D721Med (cell line): ENCODE measurements around the gene TFAP2B.

ENCODE experiments used
- DNase-seq: peaks from one replicate; pipeline ENCODE4 v3.0.0; 2011; ENCODE audit warnings: low spot score; ENCODE audit not compliant: insufficient read length
- FAIRE-seq: peaks from 2 replicates; lab custom pipeline; 2011; peaks lifted over from hg19 to GRCh38; lab: Jason Lieb, UNC
- TF ChIP-seq, protein P1 (sequence below): IDR thresholded peaks from 2 replicates; pipeline ENCODE4 v1.5.1; 2012; ENCODE audit warnings: mild to moderate bottlenecking, control low read depth; ENCODE audit not compliant: insufficient read depth; ENCODE audit errors: missing control alignments

Gene TFAP2B

DNA sequence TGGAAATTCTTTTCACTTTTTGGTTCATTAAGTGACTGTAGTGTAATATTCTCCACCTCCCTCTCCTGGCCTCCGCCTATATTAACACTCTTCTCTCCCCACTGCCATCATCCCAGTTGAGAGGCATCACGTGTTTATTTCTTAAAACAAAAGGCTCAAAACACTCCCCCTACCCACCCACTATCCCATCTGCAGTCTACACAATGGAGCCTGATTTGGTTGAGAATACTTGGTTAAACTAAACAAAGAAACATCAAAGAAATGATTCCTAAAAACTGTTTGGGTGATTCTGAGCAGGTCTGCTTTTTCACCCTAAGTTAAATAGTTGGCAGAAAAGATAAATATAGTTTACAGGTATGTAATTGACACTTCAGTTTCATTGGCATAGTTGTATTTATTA is 5.9 kb downstream of the TFAP2B start:
- no peak for DNase-seq
- FAIRE-seq: no peak
- TF ChIP-seq, protein P1, sequence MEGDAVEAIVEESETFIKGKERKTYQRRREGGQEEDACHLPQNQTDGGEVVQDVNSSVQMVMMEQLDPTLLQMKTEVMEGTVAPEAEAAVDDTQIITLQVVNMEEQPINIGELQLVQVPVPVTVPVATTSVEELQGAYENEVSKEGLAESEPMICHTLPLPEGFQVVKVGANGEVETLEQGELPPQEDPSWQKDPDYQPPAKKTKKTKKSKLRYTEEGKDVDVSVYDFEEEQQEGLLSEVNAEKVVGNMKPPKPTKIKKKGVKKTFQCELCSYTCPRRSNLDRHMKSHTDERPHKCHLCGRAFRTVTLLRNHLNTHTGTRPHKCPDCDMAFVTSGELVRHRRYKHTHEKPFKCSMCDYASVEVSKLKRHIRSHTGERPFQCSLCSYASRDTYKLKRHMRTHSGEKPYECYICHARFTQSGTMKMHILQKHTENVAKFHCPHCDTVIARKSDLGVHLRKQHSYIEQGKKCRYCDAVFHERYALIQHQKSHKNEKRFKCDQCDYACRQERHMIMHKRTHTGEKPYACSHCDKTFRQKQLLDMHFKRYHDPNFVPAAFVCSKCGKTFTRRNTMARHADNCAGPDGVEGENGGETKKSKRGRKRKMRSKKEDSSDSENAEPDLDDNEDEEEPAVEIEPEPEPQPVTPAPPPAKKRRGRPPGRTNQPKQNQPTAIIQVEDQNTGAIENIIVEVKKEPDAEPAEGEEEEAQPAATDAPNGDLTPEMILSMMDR: no peak

DNA sequence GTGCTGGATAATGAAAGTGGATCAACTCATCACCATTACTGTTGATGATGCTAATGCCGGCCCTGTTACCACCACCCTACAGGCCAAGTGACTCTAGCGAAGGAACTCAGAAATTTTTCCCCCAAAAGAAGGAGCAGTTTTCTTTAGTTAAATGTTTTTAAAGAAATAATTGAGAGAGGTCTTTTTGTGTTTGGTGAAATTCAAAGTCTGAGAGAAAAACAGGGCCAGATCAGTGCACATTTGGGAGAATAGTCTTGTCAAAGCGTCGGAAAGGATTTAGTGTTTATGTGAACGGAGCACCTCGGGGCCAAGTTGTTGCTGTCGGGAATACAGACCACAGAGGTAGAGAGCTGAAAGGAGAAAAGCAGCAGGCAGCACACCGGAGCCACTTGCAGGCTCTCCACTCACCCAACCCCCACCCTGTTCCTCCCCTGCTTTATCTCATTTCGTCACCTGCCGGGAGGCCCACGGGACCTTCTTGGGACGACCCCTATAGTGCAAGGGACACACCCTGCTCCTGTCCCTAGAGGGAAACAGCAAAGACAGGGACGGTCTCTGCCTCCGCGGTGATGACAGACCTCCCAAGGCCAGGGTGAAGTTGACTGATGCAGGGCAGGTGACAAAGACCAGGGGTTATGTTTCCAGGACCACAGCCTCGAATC is 6.8 kb downstream of the TFAP2B start:
- no peak for FAIRE-seq
- TF ChIP-seq, protein P1: no peak
- DNase-seq: no peak

DNA sequence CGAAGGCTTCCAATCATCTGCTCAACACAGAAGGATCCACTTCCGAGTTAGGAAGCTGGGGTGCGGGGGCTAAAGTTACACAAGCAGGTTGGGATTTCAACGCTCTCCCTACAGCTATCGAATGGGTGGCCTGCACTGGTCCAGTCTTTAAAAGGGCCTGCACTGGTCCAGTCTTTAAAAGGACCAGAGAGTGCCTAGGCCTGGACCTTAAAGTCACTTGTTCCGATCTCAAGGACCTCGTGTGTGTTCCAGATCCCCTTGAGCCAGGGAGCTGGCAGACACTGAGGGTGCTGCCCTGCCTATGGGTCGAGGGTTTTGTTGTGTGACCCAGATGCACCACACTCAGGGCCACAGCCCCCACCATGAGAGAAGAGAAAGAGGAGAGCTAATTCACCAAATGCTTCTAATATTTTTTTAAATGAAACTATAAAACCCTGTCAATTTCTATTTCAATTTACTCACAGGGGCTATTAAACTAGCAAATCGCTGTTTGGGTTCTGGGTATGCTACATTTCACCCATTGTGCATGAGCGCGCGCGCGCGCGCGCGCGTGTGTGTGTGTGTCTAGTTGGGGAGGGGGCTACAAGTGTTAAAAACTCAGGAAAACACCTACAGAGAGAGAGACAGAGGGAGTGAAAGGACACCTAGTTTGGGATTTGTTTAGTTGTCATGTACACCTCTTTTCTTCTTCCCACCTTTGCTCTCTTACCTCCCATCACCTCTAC is 7.5 kb downstream of the TFAP2B start:
- DNase-seq (no peak), FAIRE-seq (no peak)
- TF ChIP-seq, protein P1: no peak

DNA sequence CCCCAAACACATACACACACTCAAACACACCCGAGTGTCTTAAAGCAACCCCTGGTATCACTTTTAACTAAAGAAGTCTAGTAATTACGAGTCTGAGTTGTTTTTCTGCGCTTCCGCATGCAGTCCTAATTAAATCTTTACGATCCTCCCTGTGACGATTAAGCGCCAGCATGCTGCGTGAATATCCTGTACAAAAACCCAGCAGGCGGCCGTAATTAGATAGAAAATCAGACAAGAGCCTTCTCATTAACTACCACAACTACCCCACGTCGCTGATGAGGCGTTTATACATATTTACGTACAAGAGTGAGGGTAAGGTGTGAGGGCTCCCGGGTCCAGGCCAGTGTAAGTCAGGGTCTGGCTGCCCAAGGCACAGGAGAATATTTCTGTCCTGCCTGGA is 8.1 kb downstream of the TFAP2B start:
- TF ChIP-seq, protein P1: no peak
- DNase-seq (no peak), FAIRE-seq (no peak)

DNA sequence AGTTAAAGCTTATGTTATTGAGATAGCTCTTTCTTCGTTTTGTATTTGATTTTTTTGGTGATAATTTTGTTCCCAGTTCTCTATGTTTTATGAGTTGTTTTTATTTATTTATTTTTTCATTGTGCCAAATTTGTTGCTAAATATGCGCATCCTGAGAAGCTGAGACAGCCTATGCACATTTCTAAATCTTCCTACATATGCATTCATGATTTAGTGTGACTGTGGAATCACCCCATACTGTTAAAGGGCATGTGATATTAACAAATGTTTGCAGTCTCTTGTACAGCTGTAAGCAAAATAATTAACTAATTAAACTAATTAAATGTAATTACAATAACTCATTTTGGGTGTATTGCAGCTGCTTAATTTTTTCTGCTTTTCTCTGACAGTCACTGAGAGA is 10.4 kb downstream of the TFAP2B start:
- FAIRE-seq: no peak
- TF ChIP-seq, protein P1: no peak

DNA sequence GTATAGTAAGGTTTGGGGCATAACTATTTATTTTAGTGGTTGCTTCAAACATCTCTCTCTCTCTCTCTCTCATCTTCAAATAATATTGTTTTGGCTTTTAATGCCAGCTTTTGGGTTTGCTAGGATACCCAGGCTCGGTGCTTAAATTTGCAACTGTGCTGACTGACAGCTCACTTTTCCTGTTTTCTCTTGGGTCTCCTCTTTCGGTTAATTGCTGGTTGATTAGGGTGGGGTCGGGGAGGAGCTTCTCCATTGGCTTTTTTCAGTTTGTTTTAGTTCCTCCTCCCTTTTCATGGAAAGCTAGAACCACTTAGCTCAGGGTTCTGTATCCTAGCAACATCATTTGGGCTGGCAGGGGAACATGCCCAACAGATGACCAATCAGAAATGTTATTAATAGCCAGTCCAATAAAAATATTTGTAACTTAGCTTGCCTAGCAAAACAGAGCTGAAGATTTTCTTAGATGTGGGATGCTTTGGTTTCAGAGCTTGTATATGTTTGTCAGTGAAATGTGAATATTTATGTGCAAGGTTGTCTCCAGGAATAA is 11.3 kb downstream of the TFAP2B start:
- FAIRE-seq (no peak), DNase-seq (no peak)
- TF ChIP-seq, protein P1: no peak

More for the DNA sequence above, 10.4 kb downstream of the TFAP2B start:
- no peak for DNase-seq
